ENCODE measurements around the gene CENPX. TPM values are rescaled to one million over a fixed set of nuclear protein-coding genes. Genes with fewer than 3 reads are reported as not detected.

CENPX gene
- total RNA-seq, 1 donor from 2014 or later: 66.2 TPM

DNA sequence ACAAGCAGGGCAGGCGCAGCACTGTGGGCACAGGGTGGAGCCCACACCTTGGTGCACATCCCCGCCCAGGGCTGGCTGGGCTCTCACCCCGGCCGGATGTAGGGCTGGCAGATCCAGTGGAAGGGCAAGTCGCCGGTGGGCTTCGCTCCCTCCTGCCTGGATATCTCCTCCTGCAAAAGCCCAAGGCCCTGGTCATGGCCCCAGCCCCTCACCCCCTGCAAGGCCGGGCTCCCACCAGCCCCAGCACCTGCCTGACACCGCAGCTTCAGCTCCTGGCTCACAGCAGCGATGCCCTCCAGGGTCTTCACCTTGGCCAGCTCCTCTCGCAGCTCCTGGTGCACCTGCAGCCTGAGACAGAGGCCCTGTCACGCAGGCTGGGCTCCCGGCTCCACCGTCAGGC lies 37.9 kb upstream of the CENPX start:
- H3K9me3 Mint-ChIP-seq (ENCODE audit: low read depth): no peaks in the 10 kb centered on the region
- no peaks in the 10 kb centered on the region for H3K4me1 Mint-ChIP-seq (ENCODE audit: low read depth)
- no peaks in the 10 kb centered on the region for H3K27me3 Mint-ChIP-seq
- no peak for DNase-seq (ENCODE audit: low spot score, unreplicated experiment)
- H3K27ac Mint-ChIP-seq: no peak overlapping the region
- no peak overlapping the region for H3K4me3 Mint-ChIP-seq (ENCODE audit: low read depth)
- TF ChIP-seq, protein P1, sequence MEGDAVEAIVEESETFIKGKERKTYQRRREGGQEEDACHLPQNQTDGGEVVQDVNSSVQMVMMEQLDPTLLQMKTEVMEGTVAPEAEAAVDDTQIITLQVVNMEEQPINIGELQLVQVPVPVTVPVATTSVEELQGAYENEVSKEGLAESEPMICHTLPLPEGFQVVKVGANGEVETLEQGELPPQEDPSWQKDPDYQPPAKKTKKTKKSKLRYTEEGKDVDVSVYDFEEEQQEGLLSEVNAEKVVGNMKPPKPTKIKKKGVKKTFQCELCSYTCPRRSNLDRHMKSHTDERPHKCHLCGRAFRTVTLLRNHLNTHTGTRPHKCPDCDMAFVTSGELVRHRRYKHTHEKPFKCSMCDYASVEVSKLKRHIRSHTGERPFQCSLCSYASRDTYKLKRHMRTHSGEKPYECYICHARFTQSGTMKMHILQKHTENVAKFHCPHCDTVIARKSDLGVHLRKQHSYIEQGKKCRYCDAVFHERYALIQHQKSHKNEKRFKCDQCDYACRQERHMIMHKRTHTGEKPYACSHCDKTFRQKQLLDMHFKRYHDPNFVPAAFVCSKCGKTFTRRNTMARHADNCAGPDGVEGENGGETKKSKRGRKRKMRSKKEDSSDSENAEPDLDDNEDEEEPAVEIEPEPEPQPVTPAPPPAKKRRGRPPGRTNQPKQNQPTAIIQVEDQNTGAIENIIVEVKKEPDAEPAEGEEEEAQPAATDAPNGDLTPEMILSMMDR (IDR thresholded peaks at IDR 0.05; ENCODE audit: unreplicated experiment): no peak
- peaks cover 2% of the 10 kb centered on the region for H3K36me3 Mint-ChIP-seq (ENCODE audit: insufficient read depth)

DNA sequence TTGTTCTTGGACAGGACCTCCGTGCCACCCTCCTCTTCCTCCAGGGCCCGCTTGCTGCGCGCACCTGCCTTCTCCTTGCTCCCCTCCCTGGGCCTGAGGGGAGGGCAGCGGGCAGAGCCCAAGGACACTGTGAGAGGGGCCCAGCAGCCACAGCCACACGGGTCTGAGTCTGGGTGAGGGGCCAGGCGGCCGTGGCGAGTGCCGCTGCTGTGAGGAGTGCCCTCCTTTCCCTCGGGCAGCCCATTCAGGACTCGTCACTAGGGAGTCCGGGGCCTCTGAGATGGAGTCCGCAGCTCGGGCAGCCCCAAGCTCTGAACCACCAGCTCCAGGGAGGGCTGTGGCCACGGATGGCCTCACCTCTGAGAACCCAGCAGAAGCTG lies 37.3 kb upstream of the CENPX start:
- Mint-ChIP-seq H3K36me3 (ENCODE audit: insufficient read depth) (peaks cover 2% of the 10 kb centered on the region), H3K27ac (no peak overlapping the region), H3K4me1 (ENCODE audit: low read depth) (no peaks in the 10 kb centered on the region), H3K9me3 (ENCODE audit: low read depth) (no peaks in the 10 kb centered on the region), H3K4me3 (ENCODE audit: low read depth) (no peak overlapping the region), H3K27me3 (no peaks in the 10 kb centered on the region)
- DNase-seq (ENCODE audit: low spot score, unreplicated experiment): no peak
- TF ChIP-seq, protein P1 (IDR thresholded peaks at IDR 0.05; ENCODE audit: unreplicated experiment): no peak

DNA sequence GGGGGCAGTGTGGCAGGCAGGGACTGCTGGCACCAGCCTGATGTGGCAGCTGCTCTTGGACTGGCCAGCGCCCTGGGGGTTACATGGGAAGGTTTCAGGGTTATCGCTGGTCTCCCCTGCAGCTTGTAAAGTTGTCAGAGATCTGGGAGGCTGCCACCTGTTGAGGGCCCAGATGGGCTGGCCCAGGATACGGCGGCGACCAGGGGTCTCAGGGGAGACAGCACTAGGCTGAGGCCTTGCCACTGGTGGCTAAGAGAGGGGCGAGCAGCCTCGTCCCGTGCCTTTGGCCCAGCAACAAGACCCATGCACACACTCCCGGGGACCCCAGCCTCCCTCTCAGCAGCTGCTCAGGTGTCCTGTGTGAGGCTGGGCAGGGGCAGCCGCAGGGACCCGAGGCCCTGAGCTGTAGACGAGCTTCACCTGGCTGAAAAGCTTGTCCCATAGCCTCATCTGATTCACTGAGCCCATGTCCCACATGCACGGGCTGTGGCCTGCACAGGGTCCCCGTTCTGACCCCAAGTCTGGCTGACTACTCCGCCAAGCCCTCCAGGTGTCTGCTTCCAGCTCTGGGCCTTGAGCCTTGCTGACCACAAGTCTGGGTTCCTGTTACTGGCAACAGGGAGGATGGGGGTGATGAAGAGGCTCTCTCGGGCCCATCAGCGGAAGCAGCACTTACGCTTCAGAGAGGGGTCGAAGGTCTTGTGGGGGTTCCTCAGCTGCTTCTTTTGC lies 36.8 kb upstream of the CENPX start:
- H3K36me3 Mint-ChIP-seq (ENCODE audit: insufficient read depth): peaks cover 2% of the 10 kb centered on the region
- no peaks in the 10 kb centered on the region for H3K27me3 Mint-ChIP-seq
- H3K27ac Mint-ChIP-seq: no peak overlapping the region
- H3K9me3 Mint-ChIP-seq (ENCODE audit: low read depth): no peaks in the 10 kb centered on the region
- no peaks in the 10 kb centered on the region for H3K4me1 Mint-ChIP-seq (ENCODE audit: low read depth)
- no peak overlapping the region for H3K4me3 Mint-ChIP-seq (ENCODE audit: low read depth)
- DNase-seq (ENCODE audit: low spot score, unreplicated experiment): no peak
- TF ChIP-seq, protein P1 (IDR thresholded peaks at IDR 0.05; ENCODE audit: unreplicated experiment): no peak

DNA sequence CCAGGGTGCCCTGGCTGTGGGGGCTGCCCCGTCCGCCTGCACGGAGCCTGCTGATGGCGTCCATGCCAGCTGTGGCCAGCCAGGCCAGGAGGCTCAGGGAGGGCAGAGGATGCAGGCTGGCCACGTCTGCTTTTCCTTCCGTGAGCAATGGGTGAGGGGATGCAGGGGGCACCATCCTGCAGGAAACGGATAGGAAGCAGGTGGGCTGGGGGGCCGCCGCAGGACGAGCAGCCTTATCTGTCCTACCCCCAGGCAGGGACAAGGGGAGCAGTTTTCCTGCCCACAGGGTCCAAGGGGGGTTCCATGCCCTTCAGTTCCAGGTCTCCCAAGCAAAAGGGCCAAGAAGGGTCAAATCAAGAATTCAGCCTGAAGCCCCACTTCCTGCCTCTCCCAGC lies 36.2 kb upstream of the CENPX start:
- H3K27ac Mint-ChIP-seq: no peak overlapping the region
- peaks cover 2% of the 10 kb centered on the region for H3K36me3 Mint-ChIP-seq (ENCODE audit: insufficient read depth)
- DNase-seq (ENCODE audit: low spot score, unreplicated experiment): no peak
- TF ChIP-seq, protein P1 (IDR thresholded peaks at IDR 0.05; ENCODE audit: unreplicated experiment): no peak
- H3K9me3 Mint-ChIP-seq (ENCODE audit: low read depth): no peaks in the 10 kb centered on the region
- no peaks in the 10 kb centered on the region for H3K27me3 Mint-ChIP-seq
- no peaks in the 10 kb centered on the region for H3K4me1 Mint-ChIP-seq (ENCODE audit: low read depth)
- no peak overlapping the region for H3K4me3 Mint-ChIP-seq (ENCODE audit: low read depth)

DNA sequence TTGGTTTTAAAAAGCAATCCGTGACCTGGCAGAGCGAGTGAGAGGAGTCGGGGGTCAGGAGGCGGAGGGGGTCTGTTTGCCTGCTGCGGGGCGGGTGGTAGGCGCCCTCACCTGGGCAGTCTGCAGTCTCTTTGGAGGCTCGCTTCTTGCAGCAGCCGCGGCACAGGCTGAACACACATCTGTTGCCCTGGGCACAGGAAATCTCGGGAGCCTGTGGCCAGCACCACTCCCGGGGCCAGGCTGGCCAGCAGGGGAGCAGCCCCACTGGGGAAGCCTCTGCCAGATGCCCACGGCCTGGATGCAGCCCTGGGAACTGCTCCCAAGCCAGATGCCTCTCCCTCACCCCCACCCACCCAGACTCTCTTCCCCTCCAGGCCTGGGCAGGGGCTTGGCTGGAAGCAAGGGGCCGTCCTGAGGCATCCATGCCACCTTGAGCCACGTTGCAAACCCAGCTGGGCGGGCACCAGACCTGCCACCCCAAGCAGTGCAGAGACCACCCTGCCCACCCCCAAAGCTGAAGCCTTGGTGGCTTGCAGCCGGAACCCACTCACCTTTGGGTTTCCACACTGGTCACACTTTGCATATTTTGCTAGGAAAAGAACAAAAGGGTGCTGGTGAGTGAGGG lies 35.7 kb upstream of the CENPX start:
- no peak overlapping the region for H3K4me3 Mint-ChIP-seq (ENCODE audit: low read depth)
- H3K9me3 Mint-ChIP-seq (ENCODE audit: low read depth): no peaks in the 10 kb centered on the region
- TF ChIP-seq, protein P1 (IDR thresholded peaks at IDR 0.05; ENCODE audit: unreplicated experiment): no peak
- no peak overlapping the region for H3K27ac Mint-ChIP-seq
- peaks cover under 1% of the 10 kb centered on the region for H3K4me1 Mint-ChIP-seq (ENCODE audit: low read depth)
- no peak for DNase-seq (ENCODE audit: low spot score, unreplicated experiment)
- H3K27me3 Mint-ChIP-seq: no peaks in the 10 kb centered on the region
- H3K36me3 Mint-ChIP-seq (ENCODE audit: insufficient read depth): peaks cover 2% of the 10 kb centered on the region
